ENCODE data around the gene PLK3.

GRCh38 chr1:44817771-44818495, 17.8 kb downstream of the PLK3 start:
- TF ChIP-seq CTCF (IDR thresholded peaks at IDR 0.05), result no peak
- TF ChIP-seq POLR2A (IDR thresholded peaks at IDR 0.05), result no peak

All from right lobe of liver (tissue), 4 donors.